Osteocyte (in vitro differentiated cells): ENCODE measurements around the gene PRUNE1. TPM values are rescaled to one million over a fixed set of nuclear protein-coding genes. Genes with fewer than 3 reads are reported as not detected.

Source experiments
- DNase-seq: peaks from one replicate; pipeline ENCODE4 v3.0.0; 2021; ENCODE audit warnings: mixed read lengths; ENCODE audit not compliant: unreplicated experiment; ENCODE audit errors: extremely low spot score
- H3K27ac Mint-ChIP-seq: one replicate; pipeline ENCODE4 v1.8.0; 2021; ENCODE audit warnings: mild to moderate bottlenecking, mixed read lengths; ENCODE audit not compliant: unreplicated experiment
- H3K27me3 Mint-ChIP-seq: one replicate; pipeline ENCODE4 v1.8.0; 2021; ENCODE audit warnings: mixed read lengths; ENCODE audit not compliant: unreplicated experiment
- H3K36me3 Mint-ChIP-seq: one replicate; pipeline ENCODE4 v1.8.0; 2021; ENCODE audit warnings: mixed read lengths; ENCODE audit not compliant: unreplicated experiment
- H3K4me1 Mint-ChIP-seq: one replicate; pipeline ENCODE4 v1.8.0; 2021; ENCODE audit warnings: mixed read lengths; ENCODE audit not compliant: unreplicated experiment
- H3K4me3 Mint-ChIP-seq: one replicate; pipeline ENCODE4 v1.8.0; 2021; ENCODE audit warnings: mild to moderate bottlenecking, moderate library complexity, mixed read lengths; ENCODE audit not compliant: unreplicated experiment
- H3K9me3 Mint-ChIP-seq: one replicate; pipeline ENCODE4 v1.8.0; 2021; ENCODE audit warnings: mixed read lengths; ENCODE audit not compliant: unreplicated experiment
- total RNA-seq: library from RNA; stranded (reverse); gene quantifications from 2 replicates; pipeline ENCODE4 v1.2.1, GENCODE V29; 2021
- TF ChIP-seq, protein P1 (sequence below): fragments of 200-600 bp; sonication (generic); IDR thresholded peaks from 2 replicates; pipeline ENCODE4 v1.5.0; 2021; ENCODE audit warnings: antibody characterized with exemption, mild to moderate bottlenecking, moderate library complexity

The PRUNE1 gene
- total RNA-seq, 1 donor from 2014 or later = 18.2 TPM

- no peak for DNase-seq
- H3K27me3 Mint-ChIP-seq = no peaks in the 10 kb centered on the region
- H3K4me1 Mint-ChIP-seq = peaks cover 5% of the 10 kb centered on the region
- H3K9me3 Mint-ChIP-seq = no peaks in the 10 kb centered on the region
- TF ChIP-seq, protein P1, sequence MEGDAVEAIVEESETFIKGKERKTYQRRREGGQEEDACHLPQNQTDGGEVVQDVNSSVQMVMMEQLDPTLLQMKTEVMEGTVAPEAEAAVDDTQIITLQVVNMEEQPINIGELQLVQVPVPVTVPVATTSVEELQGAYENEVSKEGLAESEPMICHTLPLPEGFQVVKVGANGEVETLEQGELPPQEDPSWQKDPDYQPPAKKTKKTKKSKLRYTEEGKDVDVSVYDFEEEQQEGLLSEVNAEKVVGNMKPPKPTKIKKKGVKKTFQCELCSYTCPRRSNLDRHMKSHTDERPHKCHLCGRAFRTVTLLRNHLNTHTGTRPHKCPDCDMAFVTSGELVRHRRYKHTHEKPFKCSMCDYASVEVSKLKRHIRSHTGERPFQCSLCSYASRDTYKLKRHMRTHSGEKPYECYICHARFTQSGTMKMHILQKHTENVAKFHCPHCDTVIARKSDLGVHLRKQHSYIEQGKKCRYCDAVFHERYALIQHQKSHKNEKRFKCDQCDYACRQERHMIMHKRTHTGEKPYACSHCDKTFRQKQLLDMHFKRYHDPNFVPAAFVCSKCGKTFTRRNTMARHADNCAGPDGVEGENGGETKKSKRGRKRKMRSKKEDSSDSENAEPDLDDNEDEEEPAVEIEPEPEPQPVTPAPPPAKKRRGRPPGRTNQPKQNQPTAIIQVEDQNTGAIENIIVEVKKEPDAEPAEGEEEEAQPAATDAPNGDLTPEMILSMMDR = no peak
- no peak overlapping the region for H3K4me3 Mint-ChIP-seq
- H3K36me3 Mint-ChIP-seq = peaks cover 7% of the 10 kb centered on the region
- no peak overlapping the region for H3K27ac Mint-ChIP-seq
Observed at GRCh38 chr1:151043163-151043562, 34.9 kb downstream of the PRUNE1 start.

DNA sequence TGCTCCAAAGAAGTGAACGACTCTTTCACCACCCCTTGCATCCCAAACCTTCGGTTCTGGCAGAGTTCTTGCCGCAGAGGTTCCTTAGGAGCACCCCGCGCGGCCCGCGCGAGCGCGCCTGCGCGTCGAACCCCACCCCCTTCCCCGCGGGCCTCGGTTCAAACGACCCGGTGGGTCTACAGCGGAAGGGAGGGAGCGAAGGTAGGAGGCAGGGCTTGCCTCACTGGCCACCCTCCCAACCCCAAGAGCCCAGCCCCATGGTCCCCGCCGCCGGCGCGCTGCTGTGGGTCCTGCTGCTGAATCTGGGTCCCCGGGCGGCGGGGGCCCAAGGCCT lies 39.3 kb downstream of the PRUNE1 start, which contains the start of gene C1orf56:
Gene C1orf56 (plus strand): TSS at position 161 of the 334 bp plus-strand sequence. CDS start 97 bp downstream, at position 258.
- TF ChIP-seq, protein P1 = no peak
- no peaks in the 10 kb centered on the region for H3K27me3 Mint-ChIP-seq
- DNase-seq = peak; percentile 89
- H3K4me3 Mint-ChIP-seq = peak within 1 kb of the TSS; percentile 99
- H3K4me1 Mint-ChIP-seq = peaks cover 20% of the 10 kb centered on the region
- no peaks in the 10 kb centered on the region for H3K9me3 Mint-ChIP-seq
- H3K27ac Mint-ChIP-seq = peak within 1 kb of the TSS; percentile 98
- peaks cover 10% of the 10 kb centered on the region for H3K36me3 Mint-ChIP-seq

DNA sequence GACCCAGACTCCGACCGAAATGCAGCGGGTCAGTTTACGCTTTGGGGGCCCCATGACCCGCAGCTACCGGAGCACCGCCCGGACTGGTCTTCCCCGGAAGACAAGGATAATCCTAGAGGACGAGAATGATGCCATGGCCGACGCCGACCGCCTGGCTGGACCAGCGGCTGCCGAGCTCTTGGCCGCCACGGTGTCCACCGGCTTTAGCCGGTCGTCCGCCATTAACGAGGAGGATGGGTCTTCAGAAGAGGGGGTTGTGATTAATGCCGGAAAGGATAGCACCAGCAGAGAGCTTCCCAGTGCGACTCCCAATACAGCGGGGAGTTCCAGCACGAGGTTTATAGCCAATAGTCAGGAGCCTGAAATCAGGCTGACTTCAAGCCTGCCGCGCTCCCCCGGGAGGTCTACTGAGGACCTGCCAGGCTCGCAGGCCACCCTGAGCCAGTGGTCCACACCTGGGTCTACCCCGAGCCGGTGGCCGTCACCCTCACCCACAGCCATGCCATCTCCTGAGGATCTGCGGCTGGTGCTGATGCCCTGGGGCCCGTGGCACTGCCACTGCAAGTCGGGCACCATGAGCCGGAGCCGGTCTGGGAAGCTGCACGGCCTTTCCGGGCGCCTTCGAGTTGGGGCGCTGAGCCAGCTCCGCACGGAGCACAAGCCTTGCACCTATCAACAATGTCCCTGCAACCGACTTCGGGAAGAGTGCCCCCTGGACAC lies 39.8 kb downstream of the PRUNE1 start:
- peak overlapping the region; percentile 98 for H3K27ac Mint-ChIP-seq
- no peaks in the 10 kb centered on the region for H3K27me3 Mint-ChIP-seq
- peak; percentile 88 for DNase-seq
- no peaks in the 10 kb centered on the region for H3K9me3 Mint-ChIP-seq
- peaks cover 20% of the 10 kb centered on the region for H3K4me1 Mint-ChIP-seq
- H3K4me3 Mint-ChIP-seq = peak overlapping the region; percentile 99
- H3K36me3 Mint-ChIP-seq = peaks cover 7% of the 10 kb centered on the region
- TF ChIP-seq, protein P1 = peak; percentile 65

- TF ChIP-seq, protein P1 = no peak
- Mint-ChIP-seq H3K36me3 (peaks cover 7% of the 10 kb centered on the region), H3K4me1 (peaks cover 20% of the 10 kb centered on the region), H3K27me3 (no peaks in the 10 kb centered on the region), H3K27ac (peak overlapping the region; percentile 98), H3K9me3 (no peaks in the 10 kb centered on the region), H3K4me3 (peak overlapping the region; percentile 99)
- no peak for DNase-seq
Observed at GRCh38 chr1:151048645-151049032, 40.4 kb downstream of the PRUNE1 start.

DNA sequence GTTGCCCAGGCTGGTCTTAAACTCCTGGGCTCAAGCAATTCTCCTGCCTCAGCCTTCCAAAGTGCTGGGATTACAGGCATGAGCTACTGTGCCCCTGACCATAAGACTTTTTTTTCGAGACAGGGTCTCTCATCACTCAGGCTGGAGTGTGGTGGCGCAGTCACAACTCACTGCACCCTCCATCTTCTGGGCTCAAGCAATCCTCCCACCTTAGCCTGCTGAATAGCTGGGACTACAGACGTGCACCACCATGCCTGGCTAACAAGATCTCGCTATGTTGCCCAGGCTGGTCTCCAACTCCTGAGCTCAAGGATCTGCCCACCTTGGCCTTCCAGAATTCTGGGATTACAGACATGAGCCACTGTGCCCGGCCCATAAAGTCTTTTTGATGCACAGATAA lies 41.2 kb downstream of the PRUNE1 start:
- no peak for DNase-seq
- Mint-ChIP-seq H3K36me3 (peaks cover 12% of the 10 kb centered on the region), H3K27me3 (no peaks in the 10 kb centered on the region), H3K4me3 (no peak overlapping the region), H3K4me1 (peaks cover 20% of the 10 kb centered on the region), H3K27ac (peak overlapping the region; percentile 98), H3K9me3 (no peaks in the 10 kb centered on the region)
- TF ChIP-seq, protein P1 = no peak
